NCI-H2196 (cell line): ENCODE measurements around the gene CNPY4.

ENCODE experiments used
- DNase-seq: peaks from one replicate; lab custom pipeline; 2025; ENCODE audit not compliant: unreplicated experiment; lab: John Stamatoyannopoulos, UW

CNPY4 gene, protein sequence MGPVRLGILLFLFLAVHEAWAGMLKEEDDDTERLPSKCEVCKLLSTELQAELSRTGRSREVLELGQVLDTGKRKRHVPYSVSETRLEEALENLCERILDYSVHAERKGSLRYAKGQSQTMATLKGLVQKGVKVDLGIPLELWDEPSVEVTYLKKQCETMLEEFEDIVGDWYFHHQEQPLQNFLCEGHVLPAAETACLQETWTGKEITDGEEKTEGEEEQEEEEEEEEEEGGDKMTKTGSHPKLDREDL

DNA sequence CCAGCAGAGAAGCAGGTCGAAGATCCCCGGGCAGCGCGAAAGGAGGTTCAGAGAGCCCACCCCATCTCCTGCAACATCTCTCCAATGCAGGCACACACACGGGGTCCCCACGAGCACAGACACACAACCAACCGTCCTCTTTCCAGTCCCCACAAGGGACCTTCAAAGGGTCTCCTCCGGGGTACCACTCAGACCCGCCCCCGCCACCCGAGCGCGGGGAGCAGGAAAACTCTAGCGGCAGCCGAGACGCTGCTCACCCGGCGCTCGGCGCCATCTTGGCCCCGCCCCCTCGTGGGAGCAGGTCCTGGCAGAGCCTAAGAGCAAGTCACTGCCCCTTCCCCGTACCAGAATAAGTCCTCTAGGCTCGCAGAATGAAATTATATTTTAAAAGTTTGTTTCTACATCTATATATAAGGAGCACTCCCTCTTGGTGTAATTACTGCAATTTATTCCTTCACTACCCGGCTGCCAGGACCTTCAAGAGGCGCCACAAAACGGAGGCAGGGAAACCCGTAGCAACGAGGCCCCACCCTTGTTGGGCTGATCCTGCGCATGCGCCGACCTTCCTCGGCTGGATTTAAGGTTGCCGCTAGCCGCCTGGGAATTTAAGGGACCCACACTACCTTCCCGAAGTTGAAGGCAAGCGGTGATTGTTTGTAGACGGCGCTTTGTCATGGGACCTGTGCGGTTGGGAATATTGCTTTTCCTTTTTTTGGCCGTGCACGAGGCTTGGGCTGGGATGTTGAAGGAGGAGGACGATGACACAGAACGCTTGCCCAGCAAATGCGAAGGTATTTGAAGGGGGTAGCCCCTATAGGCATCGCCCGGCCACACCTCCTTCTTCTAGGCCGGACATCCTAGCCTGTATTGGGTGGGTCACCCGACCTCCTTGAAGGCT lies at the start of gene CNPY4, which contains the start of gene TAF6:
CNPY4 (plus strand) TSS at position 563 of the 898 bp plus-strand sequence; CDS start at position 674, 111 bp downstream.
TAF6 (minus strand) TSS at position 287 of the 898 bp plus-strand sequence. CDS start 5,149 bp downstream, outside the sequence.
- peak; percentile 96 for DNase-seq

DNA sequence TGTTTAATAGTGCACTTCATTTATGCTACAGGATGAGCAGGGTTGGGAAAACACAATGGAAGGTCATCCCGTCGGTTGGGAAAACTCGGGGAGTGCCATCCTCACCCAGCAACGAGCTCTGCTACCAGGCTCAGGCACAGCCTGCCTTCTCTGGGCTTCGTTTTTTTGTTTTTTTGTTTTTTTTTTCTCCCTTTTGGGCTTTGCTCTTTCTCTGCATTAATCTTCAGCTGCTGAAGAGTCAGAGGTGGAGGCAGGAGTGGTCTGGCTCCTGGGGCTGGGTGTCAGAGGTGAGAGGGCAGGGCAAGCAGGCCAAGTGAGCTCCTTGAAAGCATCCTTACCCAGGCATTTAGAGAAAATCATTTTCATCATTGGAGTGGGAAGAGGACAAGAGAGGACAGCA lies 49.4 kb upstream of the CNPY4 start:
- no peak for DNase-seq

DNA sequence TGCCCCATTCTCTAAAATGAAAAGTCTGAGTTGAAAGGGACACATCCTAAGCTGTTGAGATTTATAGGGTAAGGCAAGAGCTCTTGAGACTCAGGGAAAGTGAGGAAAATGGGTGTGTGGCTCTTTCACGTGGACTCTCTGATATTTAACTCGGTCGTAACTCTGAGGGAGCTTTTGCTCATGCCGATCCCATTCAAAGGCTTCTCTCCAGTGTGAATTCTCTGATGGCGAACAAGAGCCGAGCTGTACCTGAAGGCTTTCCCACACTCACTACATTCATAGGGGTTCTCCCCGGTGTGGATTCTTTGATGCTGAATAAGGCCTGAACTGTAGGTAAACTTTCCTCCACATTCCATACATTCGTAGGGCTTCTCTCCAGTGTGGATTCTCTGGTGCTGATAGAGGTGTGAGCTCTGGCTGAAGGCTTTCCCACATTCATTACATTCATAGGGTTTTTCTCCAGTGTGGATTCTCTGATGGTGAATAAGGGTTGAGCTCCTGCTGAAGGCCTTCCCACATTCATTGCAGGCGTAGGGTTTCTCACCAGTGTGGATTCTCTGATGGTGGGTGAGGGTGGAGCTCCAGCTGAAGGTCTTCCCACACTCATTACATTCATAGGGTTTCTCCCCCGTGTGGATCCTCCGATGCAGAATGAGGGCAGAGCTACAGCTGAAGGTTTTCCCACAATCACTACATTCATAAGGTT lies 48.3 kb upstream of the CNPY4 start:
- no peak for DNase-seq

DNA sequence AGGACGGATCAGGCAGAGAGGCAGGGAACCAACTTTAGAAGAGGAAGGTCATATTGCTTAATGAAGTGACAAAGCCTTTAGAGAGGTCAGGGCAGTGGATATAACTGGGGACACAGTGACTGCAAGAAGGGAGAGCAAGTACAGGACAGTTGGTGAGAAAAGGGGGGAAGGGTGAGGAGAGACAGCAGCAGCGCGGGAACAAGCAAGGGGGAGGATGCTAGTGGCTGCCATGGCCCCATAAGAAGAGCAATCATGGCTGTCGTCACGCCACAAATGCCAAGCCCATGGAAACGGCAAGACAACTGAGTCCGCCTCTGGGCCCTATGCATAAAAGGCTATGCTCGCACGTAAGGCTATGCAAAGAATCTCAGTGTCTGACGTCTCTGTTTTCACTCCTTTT lies 47.0 kb upstream of the CNPY4 start:
- no peak for DNase-seq

DNA sequence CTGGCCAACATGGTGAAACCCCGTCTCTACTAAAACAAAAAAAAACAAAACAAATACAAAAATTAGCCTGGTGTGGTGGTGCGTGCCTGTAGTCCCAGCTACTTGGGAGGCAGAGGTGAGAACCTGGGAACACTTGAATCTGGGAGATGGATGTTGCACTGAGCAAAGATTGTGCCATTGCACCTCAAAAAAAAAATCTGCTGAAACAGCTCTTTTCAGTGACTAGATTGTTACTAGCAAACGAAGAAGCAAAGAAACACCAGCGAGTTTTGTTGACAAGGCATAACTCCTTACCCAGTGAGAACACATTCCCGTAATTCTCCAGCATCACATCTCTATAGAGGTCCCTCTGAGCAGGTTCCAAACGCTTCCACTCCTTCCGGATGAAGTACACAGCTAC lies 44.6 kb upstream of the CNPY4 start:
- no peak for DNase-seq

DNA sequence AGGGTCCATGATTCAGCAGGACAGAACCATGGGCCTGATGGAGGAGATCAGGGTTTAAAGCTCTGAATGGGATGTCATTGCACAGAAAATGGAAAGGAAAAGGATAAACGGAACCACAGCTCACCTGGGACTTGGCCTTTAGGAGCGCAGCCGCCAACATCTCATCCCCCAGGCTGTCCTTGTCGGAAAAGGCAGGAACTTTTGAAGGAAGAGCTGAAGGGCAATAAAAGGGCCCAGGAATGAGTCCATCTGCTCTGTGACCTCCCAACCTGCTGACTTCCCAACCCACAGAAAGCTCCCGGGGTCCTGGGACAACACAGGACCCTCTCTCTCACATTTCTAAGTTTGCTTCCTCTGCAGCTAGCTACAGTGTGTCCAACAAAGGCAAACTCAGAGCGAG lies 44.0 kb upstream of the CNPY4 start:
- no peak for DNase-seq

DNA sequence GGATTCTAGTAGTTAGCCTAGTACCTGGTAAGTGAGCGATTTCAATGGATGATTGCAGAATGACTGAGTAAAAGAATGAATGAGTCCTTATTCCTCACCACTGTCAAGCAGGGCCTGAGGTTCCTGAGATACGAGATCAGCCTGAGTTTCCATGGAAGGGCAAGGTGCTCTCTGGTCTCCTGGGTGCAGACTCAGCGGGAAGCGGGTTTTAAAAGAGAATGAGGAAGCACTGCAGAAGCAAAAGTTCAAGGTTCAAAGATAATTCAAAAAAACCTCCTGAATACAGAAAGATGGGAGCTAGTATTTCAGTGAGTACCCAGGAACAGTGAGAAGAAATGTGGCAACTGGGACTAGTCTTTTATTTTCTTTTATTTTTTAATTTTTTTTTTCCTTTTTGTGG lies 42.2 kb upstream of the CNPY4 start:
- DNase-seq: no peak

DNA sequence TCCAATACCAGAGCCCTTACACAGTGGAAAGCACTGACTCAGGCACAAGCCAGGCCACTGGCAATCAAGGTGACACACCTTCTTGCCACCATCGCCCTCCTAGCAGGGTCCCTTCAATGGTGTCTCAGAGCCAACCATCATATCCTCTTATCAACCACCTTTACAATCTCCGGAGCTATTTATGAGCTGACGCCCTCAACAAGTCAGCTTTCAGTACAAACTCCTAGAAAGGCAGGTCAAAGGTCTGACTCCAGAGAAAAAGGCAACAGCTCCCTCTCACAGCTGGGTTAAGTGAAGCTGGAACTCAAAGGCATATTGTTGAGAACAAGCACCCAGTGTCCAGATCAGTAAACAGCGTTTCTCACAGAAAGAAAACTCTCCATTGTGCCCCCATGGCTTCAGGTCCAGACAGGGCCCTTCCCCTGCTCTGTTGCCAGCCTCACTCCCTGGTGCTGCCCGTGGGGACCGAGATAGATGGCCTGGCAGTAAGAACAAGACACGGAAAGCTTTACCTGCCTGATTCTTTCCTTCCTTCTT lies 40.3 kb upstream of the CNPY4 start:
- DNase-seq: no peak

DNA sequence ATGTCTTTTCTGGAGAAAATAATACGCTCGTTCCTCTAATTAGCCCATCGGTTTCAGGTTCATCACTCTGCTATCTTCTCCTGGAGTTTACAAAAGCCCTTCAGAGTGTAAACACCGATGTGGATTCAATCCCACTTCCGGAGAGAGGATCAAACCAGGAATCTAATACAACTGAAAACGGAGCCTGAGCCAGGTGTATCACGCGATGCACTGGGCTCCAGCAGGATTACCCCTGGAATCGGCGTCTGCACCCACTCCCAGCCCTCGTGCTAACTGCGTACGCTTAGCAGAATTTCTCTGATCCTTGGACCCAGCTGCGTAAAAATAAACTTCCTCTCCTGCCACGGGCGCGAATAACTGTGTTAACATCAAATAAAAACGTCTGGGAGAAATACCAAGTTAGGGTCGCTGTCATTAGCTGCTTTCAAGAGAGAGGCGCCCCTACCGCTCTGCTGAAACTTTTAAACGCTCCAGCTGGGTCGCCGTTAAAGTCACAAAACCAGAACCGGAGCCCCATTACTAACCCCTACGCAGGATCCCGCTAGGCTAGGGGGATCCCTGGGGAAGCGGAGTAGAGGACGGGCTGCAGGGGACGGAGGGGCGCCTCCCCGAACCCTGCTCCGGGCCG lies 38.4 kb upstream of the CNPY4 start:
- DNase-seq: peak; percentile 44

DNA sequence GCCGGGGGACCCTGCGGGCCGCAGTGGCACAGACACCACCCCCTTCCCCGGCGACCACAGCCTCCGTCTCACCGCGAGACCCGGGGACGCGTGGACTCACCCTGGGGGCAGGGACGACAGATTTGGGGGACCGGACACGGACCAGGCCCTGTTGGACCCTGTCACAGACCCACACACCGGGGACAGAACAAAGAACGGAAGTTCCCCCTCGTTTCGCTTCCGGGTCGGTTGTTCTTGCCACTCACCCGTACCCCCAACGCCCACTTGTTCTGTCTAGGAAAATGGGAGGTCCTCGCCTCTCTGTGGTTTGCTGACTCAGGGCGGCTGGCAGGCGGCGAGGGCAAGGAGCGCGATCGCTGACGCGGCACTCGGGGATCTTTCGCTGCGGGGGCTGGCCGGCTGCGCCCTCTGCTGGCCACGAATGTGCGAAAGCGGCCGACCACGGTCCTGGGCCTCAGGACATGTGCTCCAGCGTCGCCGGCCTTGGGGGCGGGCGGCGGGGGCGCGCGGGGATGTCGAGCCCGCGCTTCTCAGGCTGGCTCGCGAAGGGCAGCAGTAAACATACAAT lies 37.8 kb upstream of the CNPY4 start, which contains the start of gene ZNF3:
ZNF3 (minus strand) TSS at position 189 of the 568 bp plus-strand sequence. CDS start 4,366 bp downstream, outside the sequence.
- DNase-seq: peak; percentile 98

DNA sequence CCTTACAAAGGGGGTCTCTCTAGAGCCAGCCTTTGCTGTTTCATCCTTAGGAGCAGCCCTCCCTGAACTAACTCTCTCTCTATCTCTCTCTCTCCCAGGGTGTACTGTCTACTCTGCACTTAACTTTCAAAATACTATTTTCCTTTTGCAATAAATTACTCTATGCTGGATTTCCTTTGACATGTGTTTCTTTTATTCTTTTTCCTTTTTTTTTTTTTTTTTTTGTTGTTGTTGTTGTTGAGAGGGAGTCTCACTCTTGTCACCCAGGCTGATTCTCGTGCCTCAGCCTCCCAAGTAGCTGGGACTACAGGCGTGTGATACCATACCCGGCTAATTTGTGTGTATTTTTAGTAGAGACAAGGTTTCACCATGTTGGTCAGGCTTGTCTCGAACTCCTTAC lies 36.5 kb upstream of the CNPY4 start:
- no peak for DNase-seq

DNA sequence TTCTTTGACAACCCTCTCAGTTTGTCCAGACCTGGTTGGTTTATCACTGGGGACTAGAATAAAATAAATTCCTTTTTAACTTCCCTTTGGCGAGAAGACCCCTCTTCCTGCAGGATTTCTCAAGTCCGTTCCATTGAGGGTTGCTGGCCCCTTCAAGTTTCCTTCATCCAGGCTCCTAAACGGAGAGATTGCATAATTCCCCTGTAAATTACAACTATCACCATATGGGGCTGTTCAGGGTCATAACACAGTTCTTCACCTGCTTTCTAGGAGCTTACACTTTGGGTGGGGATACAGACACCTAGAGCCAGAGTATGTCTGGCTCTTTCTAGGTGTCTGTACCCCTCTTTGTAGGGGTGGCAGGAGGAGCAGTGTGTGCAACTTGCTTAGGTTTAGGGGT lies 33.9 kb upstream of the CNPY4 start:
- DNase-seq: no peak

DNA sequence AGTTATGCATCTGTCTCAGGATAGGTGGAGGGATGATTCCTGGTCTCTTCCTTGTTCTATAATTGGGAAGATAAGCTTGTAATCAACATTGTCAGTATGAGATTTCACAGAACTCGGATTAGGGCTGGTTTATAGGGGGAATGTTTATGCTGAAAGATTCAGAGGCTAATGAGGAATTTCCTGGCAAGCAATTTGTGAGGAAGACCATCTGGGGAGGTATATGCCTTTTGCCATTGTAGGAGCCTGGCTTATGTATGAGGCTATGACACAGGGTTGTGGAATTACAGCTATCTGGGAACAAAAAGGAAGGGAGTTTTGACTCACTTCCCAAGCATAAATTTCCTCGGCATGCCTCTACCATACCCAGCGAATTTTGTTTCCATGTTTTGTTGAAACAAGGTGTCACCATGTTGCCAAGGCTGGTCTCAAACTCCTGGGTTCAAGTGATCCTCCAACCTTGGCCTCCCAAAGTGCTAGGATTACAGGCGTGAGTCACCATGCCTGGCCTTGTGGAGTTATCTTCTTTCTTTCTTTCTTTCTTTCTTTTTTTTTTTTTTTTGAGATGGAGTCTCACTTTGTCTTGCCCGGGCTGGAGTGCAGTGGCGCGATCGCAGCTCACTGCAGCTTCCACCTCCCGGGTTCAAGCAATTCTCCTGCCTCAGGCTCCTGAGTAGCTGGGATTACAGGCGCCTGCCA lies 32.2 kb upstream of the CNPY4 start:
- DNase-seq: no peak

DNA sequence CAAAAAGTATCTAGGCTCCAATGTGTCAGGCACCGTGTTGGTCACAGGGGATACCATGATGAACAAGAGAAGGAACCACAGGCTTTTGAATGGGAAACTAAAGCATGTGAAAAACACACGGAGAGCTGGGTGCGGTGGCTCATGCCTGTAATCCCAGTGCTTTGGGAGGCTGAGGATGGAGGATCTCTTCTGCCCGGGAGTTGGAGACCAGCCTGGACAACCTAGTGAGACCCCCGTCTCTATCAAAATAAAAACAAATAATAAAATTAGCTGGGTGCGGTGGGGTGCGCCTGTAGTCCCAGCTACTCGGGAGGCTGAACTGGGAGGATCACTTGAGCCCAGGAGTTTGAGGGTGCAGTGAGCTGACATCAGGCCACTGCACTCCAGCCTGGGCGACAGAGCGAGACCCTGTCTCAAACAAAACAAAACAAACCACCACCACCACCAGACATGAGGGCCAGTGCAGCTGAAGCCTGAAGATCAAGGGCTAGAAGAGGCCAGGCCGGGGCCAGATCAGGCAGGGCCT lies 31.3 kb upstream of the CNPY4 start:
- DNase-seq: no peak

DNA sequence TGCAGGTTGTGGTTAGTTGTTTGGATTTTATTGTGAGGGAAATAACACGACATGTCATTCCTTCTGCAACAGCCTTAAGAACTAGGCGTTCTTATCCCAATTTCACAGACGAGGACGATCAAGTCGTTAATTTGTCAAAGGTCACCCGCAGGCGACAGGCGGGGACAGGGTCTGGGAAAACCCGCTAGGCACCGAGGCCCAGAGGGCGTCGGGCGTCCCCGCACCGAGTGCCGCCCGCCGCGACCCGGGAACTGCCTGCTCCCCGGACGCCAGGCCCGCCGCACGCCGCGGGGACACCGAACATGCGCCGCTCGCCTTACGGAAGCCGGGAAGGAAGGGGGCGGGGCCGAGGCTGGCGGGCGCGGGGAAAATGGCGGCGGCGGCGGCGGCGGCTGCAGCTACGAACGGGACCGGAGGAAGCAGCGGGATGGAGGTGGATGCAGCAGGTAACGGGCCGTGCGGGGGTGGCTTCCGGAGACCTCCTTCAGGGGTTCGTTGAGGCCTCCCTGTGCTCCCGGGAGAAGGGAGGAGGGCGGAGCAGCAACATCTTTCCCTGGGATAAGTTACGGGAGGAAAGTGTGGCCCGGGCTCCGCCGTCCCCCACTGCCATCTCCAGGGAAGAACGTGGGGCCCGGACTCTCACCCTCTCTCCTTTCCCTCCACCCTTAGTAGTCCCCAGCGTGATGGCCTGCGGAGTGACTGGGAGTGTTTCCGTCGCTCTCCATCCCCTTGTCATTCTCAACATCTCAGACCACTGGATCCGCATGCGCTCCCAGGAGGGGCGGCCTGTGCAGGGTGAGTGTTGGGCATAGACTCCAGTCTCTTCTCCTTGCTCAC lies 30.6 kb upstream of the CNPY4 start, which contains the start of gene COPS6:
COPS6 (plus strand) TSS at position 349 of the 837 bp plus-strand sequence; CDS start at position 371, 22 bp downstream.
- peak; percentile 82 for DNase-seq

DNA sequence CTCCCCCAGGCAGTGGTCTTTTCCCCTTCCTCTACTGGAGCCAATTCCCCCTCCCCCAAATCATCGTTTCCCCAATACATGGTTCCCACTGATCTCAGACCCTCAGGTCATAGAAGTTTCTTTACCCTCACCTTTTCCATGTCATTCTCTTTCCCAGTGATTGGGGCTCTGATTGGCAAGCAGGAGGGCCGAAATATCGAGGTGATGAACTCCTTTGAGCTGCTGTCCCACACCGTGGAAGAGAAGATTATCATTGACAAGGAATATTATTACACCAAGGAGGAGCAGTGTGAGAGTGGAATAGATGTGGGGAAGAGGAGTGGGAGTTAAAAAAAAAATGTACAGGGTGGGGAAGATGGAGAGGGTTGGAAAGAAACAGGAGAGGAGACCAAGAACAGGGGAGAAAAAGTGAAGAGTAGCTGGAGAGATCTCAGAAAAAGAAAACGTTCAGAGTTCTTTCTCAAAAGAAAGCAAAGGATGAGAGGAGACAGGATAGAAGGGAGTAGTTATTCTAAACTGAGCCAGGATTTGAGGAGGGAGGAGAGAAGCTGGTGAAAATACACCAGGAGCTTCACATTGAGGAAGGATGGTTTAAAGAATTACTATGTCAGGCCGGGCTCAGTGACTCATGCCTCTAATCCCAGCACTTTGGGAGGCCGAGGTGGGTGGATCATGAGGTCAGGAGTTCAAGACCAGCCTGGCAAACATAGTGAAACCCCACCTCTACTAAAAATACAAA lies 29.8 kb upstream of the CNPY4 start:
- DNase-seq: no peak

DNA sequence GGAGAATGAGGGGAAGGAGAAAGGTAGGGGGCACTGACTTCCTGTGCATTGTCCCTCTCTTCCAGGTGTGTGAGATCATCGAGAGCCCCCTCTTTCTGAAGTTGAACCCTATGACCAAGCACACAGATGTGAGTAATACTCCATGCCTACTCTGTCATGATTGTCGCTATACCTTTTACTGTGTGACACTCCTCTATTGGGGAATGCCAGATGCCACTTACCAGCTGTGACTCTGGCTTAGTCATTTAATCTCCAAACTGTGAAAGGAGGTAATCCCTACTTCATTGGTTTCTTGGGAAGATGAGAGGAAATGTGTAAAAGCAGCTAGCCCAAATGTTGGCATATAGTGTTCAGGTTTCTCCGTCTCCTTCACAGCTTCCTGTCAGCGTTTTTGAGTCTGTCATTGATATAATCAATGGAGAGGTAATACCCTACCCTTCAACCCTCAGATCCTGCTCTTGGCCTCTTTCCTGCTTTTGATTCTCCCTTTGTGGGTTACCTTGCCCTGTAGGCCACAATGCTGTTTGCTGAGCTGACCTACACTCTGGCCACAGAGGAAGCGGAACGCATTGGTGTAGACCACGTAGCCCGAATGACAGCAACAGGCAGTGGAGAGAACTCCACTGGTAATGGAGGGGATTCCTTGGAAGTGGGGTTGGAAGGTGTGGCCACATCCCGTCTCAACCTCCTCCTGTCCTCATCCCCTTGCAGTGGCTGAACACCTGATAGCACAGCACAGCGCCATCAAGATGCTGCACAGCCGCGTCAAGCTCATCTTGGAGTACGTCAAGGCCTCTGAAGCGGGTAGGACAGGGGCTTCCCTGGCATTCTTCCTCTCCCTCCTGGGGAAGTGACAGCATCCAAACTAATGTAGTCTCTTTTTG lies 28.7 kb upstream of the CNPY4 start:
- no peak for DNase-seq
